ENCODE data around the gene ATP9A.
A peak's percentile ranks its signal among the peaks of the same experiment; 100 is the strongest.
"Not testable (repeated sequence)": the region's sequence is repeated elsewhere in the genome, so short reads cannot be mapped to it uniquely, and the experiment has no call there.

Gene ATP9A

GRCh38 chr20:51648571-51648947 is 119.6 kb downstream of the ATP9A start:
- no peak for DNase-seq

GRCh38 chr20:51647674-51648570 is 120.3 kb downstream of the ATP9A start:
- DNase-seq = no peak

DNA sequence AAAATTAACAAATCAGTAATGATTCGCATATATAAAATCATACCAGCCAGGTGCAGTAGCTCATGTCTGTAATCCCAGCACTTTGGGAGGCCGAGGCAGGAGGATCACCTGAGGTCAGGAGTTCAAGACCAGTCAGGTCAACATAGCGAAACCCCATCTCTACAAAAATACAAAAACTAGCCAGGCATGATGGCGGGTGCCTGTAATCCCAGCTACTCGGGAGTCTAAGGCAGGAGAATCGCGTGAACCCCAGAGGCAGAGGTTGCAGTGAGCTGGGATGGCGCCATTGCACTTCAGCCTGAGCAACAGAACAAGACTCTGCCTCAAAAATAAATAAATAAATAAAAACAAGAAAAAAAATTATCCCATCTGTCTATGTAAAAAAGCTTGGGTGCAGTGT is 124.4 kb downstream of the ATP9A start:
- not testable (repeated sequence) for DNase-seq

GRCh38 chr20:51643390-51643789 is 124.8 kb downstream of the ATP9A start:
- no peak for DNase-seq

DNA sequence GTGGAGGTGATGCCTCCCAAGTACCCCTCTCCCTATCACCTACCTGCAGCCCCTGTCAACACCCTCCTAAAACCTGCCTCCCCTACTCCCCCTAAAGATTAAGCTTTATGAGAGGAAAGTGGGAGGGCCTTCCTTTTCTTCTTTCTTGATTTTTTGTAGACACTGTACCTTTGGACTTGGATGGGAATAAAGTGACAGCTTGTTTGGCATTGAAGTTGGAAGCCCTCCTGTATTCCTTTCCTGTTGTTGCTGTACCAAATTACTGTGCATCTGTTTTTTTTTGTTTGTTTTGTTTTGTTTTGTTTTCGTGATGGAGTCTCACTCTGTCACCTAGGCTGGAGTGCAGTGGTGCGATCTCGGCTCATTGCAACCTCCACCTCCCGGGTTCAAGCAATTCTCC is 126.3 kb downstream of the ATP9A start:
- DNase-seq = no peak

DNA sequence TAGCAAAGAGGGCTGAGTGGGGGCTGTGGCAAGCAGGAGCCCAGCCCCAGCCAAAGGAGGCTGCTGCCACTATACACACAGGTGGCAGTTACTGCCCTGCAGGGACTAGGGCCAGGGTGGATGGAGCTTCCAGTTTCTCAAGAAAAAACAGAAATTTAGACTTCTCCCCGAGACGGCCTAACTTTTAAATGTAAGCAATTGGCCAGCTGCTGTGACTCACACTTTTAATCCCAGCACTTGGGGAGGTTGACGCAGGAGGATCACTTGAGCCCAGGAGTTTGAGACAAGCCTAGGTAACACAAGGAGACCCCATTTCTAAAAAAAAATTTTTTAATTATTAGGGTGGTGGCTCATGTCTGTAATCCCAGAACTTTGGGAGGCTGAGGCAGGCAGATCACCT is 127.4 kb downstream of the ATP9A start:
- DNase-seq = no peak

GRCh38 chr20:51639206-51639832 is 128.9 kb downstream of the ATP9A start:
- peak; percentile 84 for DNase-seq

GRCh38 chr20:51637241-51637640 is 130.9 kb downstream of the ATP9A start:
- no peak for DNase-seq

DNA sequence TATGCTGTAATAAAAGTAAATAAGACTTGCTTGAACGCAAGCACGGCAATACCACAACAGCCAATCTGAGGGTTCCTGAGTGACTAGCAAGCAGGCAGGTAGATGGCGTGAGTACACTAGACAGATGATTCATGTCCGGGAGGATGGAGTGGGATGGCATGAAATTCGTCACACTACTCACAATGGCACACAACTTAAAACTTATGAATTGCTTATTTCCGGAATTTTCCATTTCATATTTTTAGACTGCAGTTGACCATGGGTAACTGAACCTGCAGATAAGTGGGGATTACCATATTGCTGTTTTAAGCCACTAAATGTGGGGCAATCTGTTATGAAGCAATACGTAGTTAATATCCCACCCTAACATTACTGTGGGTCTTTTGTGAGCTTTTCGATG is 132.1 kb downstream of the ATP9A start:
- no peak for DNase-seq

DNA sequence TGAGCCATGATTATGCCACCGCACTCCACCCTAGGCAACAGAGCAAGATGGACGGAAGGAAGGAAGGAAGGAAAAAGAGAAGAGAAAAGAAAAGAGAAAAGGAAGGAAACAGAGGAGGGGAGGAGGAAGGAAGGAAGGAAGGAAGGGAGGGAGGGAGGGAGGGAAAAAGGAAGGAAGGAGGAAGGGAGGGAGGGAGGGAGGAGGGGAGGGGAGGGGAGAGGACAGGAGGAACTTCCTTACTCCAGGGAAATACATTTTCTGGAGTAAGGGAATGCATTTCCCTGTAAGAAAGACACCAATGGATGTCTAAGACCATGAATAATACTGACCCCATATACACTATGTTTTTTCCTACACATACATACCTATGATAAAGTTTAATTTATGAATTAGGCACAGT is 132.5 kb downstream of the ATP9A start:
- no peak for DNase-seq

GRCh38 chr20:51634877-51635276 is 133.3 kb downstream of the ATP9A start:
- DNase-seq = no peak

GRCh38 chr20:51634257-51634656 is 133.9 kb downstream of the ATP9A start:
- no peak for DNase-seq

DNA sequence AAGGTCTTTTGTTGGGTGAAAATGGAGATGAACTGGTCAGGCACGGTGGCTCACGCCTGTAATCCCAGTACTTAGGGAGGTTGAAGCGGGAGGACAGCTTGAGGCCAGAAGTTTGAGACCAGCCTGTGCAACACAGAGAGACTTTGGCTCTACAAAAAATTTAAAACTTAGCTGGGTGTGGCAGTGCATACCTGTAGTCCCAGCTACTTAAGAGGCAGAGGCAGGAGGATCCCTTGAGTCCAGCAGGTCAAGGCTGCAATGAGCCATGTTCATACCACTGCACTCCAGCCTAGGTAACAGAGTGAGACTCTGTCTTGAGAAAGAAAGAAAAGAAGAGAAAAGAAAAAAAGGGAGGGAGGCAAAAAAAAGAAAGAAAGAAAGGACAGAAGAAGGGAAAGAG is 134.8 kb downstream of the ATP9A start:
- DNase-seq = no peak

DNA sequence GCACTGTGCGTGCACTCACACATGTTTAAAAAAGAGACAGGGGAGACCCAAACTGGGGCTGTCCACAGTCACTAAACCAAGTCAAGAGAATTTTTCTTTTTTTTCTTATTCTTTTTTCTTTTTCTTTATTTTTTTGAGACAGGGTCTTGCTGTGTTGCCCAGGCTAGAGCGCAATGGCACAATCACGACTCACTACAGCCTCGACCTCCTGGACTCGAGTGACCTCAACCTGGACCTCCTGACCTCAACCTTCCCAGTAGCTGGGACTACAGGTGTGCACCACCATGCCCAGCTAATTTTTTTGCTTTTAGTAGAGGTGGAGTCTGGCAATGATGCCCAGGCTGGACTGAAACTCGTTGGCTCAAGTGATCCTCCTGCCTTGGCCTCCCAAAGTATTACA is 136.2 kb downstream of the ATP9A start:
- DNase-seq = no peak

DNA sequence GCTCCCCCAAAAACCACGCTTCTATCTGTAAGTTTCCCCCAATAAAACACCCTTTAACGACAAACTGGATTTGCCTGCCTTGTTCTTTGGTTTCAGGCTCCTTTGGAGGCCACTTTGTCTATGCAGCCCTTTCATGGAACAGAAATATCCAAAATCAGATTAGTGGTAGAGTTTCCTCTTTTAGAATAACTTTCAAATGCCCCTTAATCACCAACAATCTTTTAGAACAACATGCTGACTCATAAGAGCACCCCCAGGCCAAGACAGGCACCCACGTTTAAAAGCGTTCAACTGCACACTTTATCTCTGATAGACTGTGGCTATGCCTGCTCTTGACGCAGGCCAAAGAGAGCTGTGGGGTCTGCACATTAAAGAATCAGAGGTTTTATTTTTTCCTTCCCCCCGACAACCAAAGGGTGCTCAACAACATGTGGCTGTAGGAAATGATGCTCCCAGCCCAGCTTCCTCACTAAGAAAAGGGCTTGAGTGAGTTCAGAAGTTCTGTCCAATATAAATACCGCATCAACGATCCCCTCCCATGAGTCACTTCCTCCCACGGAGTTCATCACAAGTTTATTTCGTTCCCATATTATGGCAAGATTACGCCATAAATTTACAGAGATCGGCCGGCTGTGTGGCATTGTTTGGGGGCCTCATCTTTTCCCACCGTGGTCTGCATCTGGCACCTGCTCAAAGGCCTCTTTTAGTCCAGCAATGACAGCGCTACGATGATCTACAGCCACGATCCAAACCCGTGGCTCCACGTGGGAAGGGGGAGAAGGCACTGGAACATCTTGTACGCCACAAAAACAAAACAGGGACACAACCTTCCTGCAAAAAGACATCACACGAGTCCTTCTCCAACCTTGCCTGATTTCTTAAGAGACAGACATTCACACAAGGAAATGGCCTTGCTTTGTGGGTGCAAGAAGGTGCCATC is 136.9 kb downstream of the ATP9A start:
- no peak for DNase-seq

- no peak for DNase-seq
These were observed 138.7 kb downstream of the ATP9A start for GRCh38 chr20:51629399-51630058.

- no peak for DNase-seq
These were observed 139.4 kb downstream of the ATP9A start for GRCh38 chr20:51628533-51629398.

GRCh38 chr20:51627586-51627985 is 140.6 kb downstream of the ATP9A start:
- no peak for DNase-seq

DNA sequence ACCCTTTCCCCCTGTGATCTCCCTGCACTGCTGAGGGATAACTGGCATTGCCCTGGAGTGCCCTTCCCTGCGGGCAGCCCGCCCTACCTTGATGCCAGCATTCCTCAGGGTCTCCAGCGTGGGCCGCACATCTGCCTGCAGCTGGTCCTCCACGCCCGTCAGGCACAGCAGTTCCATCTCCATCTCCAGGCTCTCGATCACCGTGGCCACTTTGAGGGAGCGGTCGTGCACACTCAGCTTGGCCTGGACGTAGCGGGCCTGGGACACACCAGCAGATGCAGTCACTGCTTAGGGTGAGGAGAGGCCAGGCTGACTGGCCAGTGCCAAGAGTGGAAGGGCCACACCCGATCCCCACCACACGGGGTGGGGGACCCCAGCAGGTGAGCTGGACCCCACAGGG is 143.1 kb downstream of the ATP9A start:
- no peak for DNase-seq

- peak; percentile 91 for DNase-seq
These were observed 143.9 kb downstream of the ATP9A start for GRCh38 chr20:51624157-51624731.

DNA sequence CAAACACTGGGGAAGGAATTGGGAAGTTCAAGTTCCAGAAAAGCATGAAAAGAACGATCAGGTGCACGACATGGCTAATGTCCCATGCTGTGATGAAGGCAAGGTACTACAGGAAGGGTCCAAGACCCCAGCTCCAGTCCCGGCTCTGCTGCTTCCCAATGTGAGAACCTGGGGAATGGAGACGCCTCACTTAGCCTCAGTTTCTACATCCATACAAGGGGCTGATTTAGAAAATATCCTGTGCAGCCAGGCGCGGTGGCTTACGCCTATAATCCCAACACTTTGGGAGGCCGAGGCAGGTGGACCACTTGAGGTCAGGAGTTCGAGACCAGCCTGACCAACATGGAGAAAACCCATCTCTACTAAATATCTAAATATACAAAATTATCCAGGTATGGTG is 144.9 kb downstream of the ATP9A start:
- no peak for DNase-seq

All from islet precursor cell (in vitro differentiated cells).